Measurements from ENCODE around the gene GSAP. TPM values are rescaled to one million over a fixed set of nuclear protein-coding genes. Genes with fewer than 3 reads are reported as not detected.

The GSAP gene
- polyA plus RNA-seq, 1 of the 3 experiments (the other 2 are of a cell fraction) = 5.9 TPM

GRCh38 chr7:77337456-77337990 lies 78.6 kb downstream of the GSAP start:
- H3K4me2 ChIP-seq = no peak overlapping the region
- CTCF ChIA-PET = no interaction called here
- 62% methylated on average over 2 of the region's 2 CpGs for WGBS (ENCODE audit: low lambda C conversion rate)

GRCh38 chr7:77335581-77335980 lies 80.6 kb downstream of the GSAP start:
- Histone ChIP-seq H3K4me2 (no peak overlapping the region), H3K9me2 (no peaks in the 10 kb centered on the region), H3K9me3 (no peaks in the 10 kb centered on the region), H3K9ac (no peak overlapping the region), H3K4me1 (ENCODE audit: control insufficient read depth in 1 of 2, insufficient read depth in 2 of 2, low read depth in 1 of 2, low read length in 1 of 2) (peaks cover 8 to 11% of the 10 kb centered on the region in 2 experiments; a peak in 3 of 4 replicates), H4K20me1 (ENCODE audit: insufficient read depth) (no peaks in the 10 kb centered on the region), H3K27ac (ENCODE audit: low read depth in 2 of 2, low read length in 1 of 2) (no peak overlapping the region), H3K27me3 (ENCODE audit: insufficient read depth) (no peaks in the 10 kb centered on the region), H3K79me2 (ENCODE audit: insufficient read depth) (no peaks in the 10 kb centered on the region), H3K4me3 (ENCODE audit: low read depth in 2 of 2, low read length in 1 of 2) (no peak overlapping the region), H3K36me3 (replicated peaks in 1 of 2; ENCODE audit: control insufficient read depth in 1 of 2, insufficient read depth in 2 of 2, low read length in 1 of 2) (no peaks in the 10 kb centered on the region), H2AFZ (ENCODE audit: low read depth) (no peak overlapping the region), H3F3A (replicated peaks; ENCODE audit: insufficient read depth) (no peaks in the 10 kb centered on the region)
- DNase-seq = no peak
- CTCF ChIA-PET = interaction anchor here (1.0 to 1.4 kb wide), 2 partner anchors 89 to 136 kb away, joined by 3 read pairs; partner anchors contain the start of gene FGL2
- POLR2A ChIA-PET = no interaction called here
- no peak for TF ChIP-seq MXI1 (IDR thresholded peaks at IDR 0.05; ENCODE audit: low read depth, low read length)
- TF ChIP-seq NRF1 (IDR thresholded peaks at IDR 0.05; ENCODE audit: low read depth, low read length) = no peak
- TF ChIP-seq CTCF (IDR thresholded peaks at IDR 0.05) = no peak
- TF ChIP-seq MEF2A (IDR thresholded peaks at IDR 0.05; ENCODE audit: borderline replicate concordance, low read depth) = no peak
- no peak for TF ChIP-seq EZH2phosphoT487 (IDR thresholded peaks at IDR 0.05; ENCODE audit: borderline replicate concordance, low read depth)
- TF ChIP-seq GATA2 (CRISPR knock-in tag; IDR thresholded peaks at IDR 0.05) = no peak
- TF ChIP-seq RXRA (IDR thresholded peaks at IDR 0.05; ENCODE audit: borderline replicate concordance, low read depth) = no peak
- no peak for TF ChIP-seq RFX5 (IDR thresholded peaks at IDR 0.05; ENCODE audit: low read length)
- TF ChIP-seq, protein P1, sequence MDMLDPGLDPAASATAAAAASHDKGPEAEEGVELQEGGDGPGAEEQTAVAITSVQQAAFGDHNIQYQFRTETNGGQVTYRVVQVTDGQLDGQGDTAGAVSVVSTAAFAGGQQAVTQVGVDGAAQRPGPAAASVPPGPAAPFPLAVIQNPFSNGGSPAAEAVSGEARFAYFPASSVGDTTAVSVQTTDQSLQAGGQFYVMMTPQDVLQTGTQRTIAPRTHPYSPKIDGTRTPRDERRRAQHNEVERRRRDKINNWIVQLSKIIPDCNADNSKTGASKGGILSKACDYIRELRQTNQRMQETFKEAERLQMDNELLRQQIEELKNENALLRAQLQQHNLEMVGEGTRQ (IDR thresholded peaks at IDR 0.05; ENCODE audit: borderline replicate concordance, low read depth, low read length) = no peak
- TF ChIP-seq USF1 (IDR thresholded peaks at IDR 0.05; ENCODE audit: borderline replicate concordance, low read depth) = no peak
- no peak for TF ChIP-seq CHD2 (IDR thresholded peaks at IDR 0.05; ENCODE audit: low read length, partially characterized antibody)
- TF ChIP-seq RAD21 (IDR thresholded peaks at IDR 0.05; ENCODE audit: low read length) = no peak
- no peak for TF ChIP-seq FOSL2 (IDR thresholded peaks at IDR 0.05; ENCODE audit: borderline replicate concordance, low read depth)

More at GRCh38 chr7:77337456-77337990, 78.6 kb downstream of the GSAP start:
- DNase-seq = no peak
- no peaks in the 10 kb centered on the region for H4K20me1 ChIP-seq (ENCODE audit: insufficient read depth)
- no peaks in the 10 kb centered on the region for H3K9me3 ChIP-seq
- no peaks in the 10 kb centered on the region for H3K9me2 ChIP-seq
- H3K27me3 ChIP-seq (ENCODE audit: insufficient read depth) = no peaks in the 10 kb centered on the region
- H3K79me2 ChIP-seq (ENCODE audit: insufficient read depth) = no peaks in the 10 kb centered on the region
- H3K9ac ChIP-seq = no peak overlapping the region
- H3K4me1 ChIP-seq (ENCODE audit: control insufficient read depth in 1 of 2, insufficient read depth in 2 of 2, low read depth in 1 of 2, low read length in 1 of 2) = no peaks in the 10 kb centered on the region; a peak in 2 of 4 replicates
- POLR2A ChIA-PET = no interaction called here
- no peaks in the 10 kb centered on the region for H3F3A ChIP-seq (replicated peaks; ENCODE audit: insufficient read depth)
- H3K36me3 ChIP-seq (replicated peaks in 1 of 2; ENCODE audit: control insufficient read depth in 1 of 2, insufficient read depth in 2 of 2, low read length in 1 of 2) = no peaks in the 10 kb centered on the region
- no peak overlapping the region for H2AFZ ChIP-seq (ENCODE audit: low read depth)
- H3K27ac ChIP-seq (ENCODE audit: low read depth in 2 of 2, low read length in 1 of 2) = no peak overlapping the region
- no peak overlapping the region for H3K4me3 ChIP-seq (ENCODE audit: low read depth in 2 of 2, low read length in 1 of 2)
- TF ChIP-seq, protein P1 (IDR thresholded peaks at IDR 0.05; ENCODE audit: borderline replicate concordance, low read depth, low read length) = no peak
- TF ChIP-seq, protein P2, sequence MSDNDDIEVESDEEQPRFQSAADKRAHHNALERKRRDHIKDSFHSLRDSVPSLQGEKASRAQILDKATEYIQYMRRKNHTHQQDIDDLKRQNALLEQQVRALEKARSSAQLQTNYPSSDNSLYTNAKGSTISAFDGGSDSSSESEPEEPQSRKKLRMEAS (IDR thresholded peaks at IDR 0.05; ENCODE audit: low read depth) = no peak
- TF ChIP-seq RAD21 (IDR thresholded peaks at IDR 0.05; ENCODE audit: low read length) (no peak), ZBTB33 (IDR thresholded peaks at IDR 0.05; ENCODE audit: borderline replicate concordance, low read depth) (no peak), MXI1 (IDR thresholded peaks at IDR 0.05; ENCODE audit: low read depth, low read length) (no peak), SMC3 (IDR thresholded peaks at IDR 0.05; ENCODE audit: low read depth, low read length) (no peak), ELF1 (IDR thresholded peaks at IDR 0.05) (no peak), FOXM1 (IDR thresholded peaks at IDR 0.05; ENCODE audit: low read depth) (no peak)
